ENCODE data around the gene TCN1.
"Not testable (repeated sequence)": the region's sequence is repeated elsewhere in the genome, so short reads cannot be mapped to it uniquely, and the experiment has no call there.

TCN1 gene

GRCh38 chr11:59866397-59866796 is at the start of gene TCN1:
Gene TCN1, minus strand, starts transcription at chr11:59866487. Its CDS starts 17 bp downstream, at chr11:59866470.
- DNase-seq, result no peak

GRCh38 chr11:59903569-59903968 is 37.3 kb upstream of the TCN1 start:
- not testable (repeated sequence) for DNase-seq

- DNase-seq, result no peak
These were observed 35.0 kb upstream of the TCN1 start for GRCh38 chr11:59901306-59901705.

- DNase-seq, result no peak
These were observed 34.3 kb upstream of the TCN1 start for GRCh38 chr11:59900366-59901126.

- no peak for DNase-seq
These were observed 33.2 kb upstream of the TCN1 start for GRCh38 chr11:59899532-59899931.

- DNase-seq, result no peak
These were observed 32.4 kb upstream of the TCN1 start for GRCh38 chr11:59898650-59899049.

GRCh38 chr11:59898046-59898445 is 31.8 kb upstream of the TCN1 start:
- no peak for DNase-seq

- no peak for DNase-seq
These were observed 28.3 kb upstream of the TCN1 start for GRCh38 chr11:59894616-59895015.

GRCh38 chr11:59891781-59892181 is 25.5 kb upstream of the TCN1 start:
- DNase-seq, result no peak

GRCh38 chr11:59887156-59887555 is 20.9 kb upstream of the TCN1 start:
- DNase-seq, result not testable (repeated sequence)

GRCh38 chr11:59883597-59883996 is 17.3 kb upstream of the TCN1 start:
- DNase-seq, result no peak

- DNase-seq, result no peak
These were observed 13.3 kb upstream of the TCN1 start for GRCh38 chr11:59879567-59879966.

GRCh38 chr11:59878575-59878974 is 12.3 kb upstream of the TCN1 start, which contains the start of gene OOSP3:
Gene OOSP3, plus strand, starts transcription at chr11:59878782. Its CDS starts 27 bp downstream, at chr11:59878809.
- no peak for DNase-seq

GRCh38 chr11:59877784-59878183 is 11.5 kb upstream of the TCN1 start:
- DNase-seq, result no peak

GRCh38 chr11:59877325-59877724 is 11.0 kb upstream of the TCN1 start:
- DNase-seq, result no peak

- no peak for DNase-seq
These were observed 9.7 kb upstream of the TCN1 start for GRCh38 chr11:59875856-59876519.

- DNase-seq, result no peak
These were observed 5.8 kb upstream of the TCN1 start for GRCh38 chr11:59872076-59872475.

- DNase-seq, result no peak
These were observed 1.7 kb upstream of the TCN1 start for GRCh38 chr11:59867946-59868345.

- DNase-seq, result no peak
These were observed 549 bp upstream of the TCN1 start for GRCh38 chr11:59866836-59867235.

GRCh38 chr11:59865031-59865430 is 1.3 kb downstream of the TCN1 start:
- DNase-seq, result no peak

- DNase-seq, result no peak
These were observed 4.0 kb downstream of the TCN1 start for GRCh38 chr11:59862252-59862651.

- DNase-seq, result no peak
These were observed 6.6 kb downstream of the TCN1 start for GRCh38 chr11:59859673-59860072.

- DNase-seq, result no peak
These were observed 8.6 kb downstream of the TCN1 start for GRCh38 chr11:59857439-59858434.

Measured in NCI-H2107 (cell line).